H1 (cell line): Measurements from ENCODE around the gene ACP2.

Experiments
- CEBPB ChIP-seq: IDR thresholded peaks from 2 replicates; pipeline ENCODE4 v1.6.1; 2012; ENCODE audit warnings: low read depth, low read length
- EZH2 ChIP-seq: fragments of 200-600 bp; sonication (generic); IDR thresholded peaks from 2 replicates; pipeline ENCODE4 v1.7.1; 2012; ENCODE audit warnings: low read depth, mild to moderate bottlenecking, moderate library complexity, low read length, inconsistent platforms; ENCODE audit not compliant: severe bottlenecking
- HDAC6 ChIP-seq: IDR thresholded peaks from one replicate; pipeline ENCODE4 v1.7.1; 2012; ENCODE audit warnings: low read depth, mild to moderate bottlenecking, inconsistent platforms, low read length, moderate library complexity
- JUN ChIP-seq: IDR thresholded peaks from 2 replicates; pipeline ENCODE4 v1.6.1; 2011; ENCODE audit warnings: low read depth, mild to moderate bottlenecking, improper control_type of control experiment, low read length
- POLR2A ChIP-seq, 2 experiments: IDR thresholded peaks; 1 replicate in 1 of 2; 2 replicates in 1 of 2; pipeline ENCODE4 v1.6.1; 2011; ENCODE audit warnings: low read depth in 2 of 2, low read length in 2 of 2, mild to moderate bottlenecking in 2 of 2; ENCODE audit errors: control extremely low read depth in 1 of 2
- TEAD4 ChIP-seq: IDR thresholded peaks from 2 replicates; pipeline ENCODE4 v1.6.1; 2012; ENCODE audit warnings: low read depth, low read length, inconsistent platforms, mixed read lengths
- TF ChIP-seq, protein P1 (sequence below), 3 experiments: IDR thresholded peaks; 1 replicate in 2 of 3; 2 replicates in 1 of 3; pipeline versions ENCODE4 v1.5.1 to v1.6.1; 2011; ENCODE audit warnings: low read length in 3 of 3, mild to moderate bottlenecking in 3 of 3, inconsistent platforms in 2 of 3, low read depth in 1 of 3, moderate library complexity in 1 of 3; ENCODE audit not compliant: insufficient read depth in 1 of 3; ENCODE audit errors: control extremely low read depth in 1 of 3
- TF ChIP-seq, protein P2 (sequence below): IDR thresholded peaks from 2 replicates; pipeline ENCODE4 v1.6.1; 2012; ENCODE audit warnings: low read length, inconsistent platforms
- TF ChIP-seq, protein P3 (sequence below): IDR thresholded peaks from 2 replicates; pipeline ENCODE4 v1.6.1; 2012; ENCODE audit warnings: inconsistent platforms

DNA sequence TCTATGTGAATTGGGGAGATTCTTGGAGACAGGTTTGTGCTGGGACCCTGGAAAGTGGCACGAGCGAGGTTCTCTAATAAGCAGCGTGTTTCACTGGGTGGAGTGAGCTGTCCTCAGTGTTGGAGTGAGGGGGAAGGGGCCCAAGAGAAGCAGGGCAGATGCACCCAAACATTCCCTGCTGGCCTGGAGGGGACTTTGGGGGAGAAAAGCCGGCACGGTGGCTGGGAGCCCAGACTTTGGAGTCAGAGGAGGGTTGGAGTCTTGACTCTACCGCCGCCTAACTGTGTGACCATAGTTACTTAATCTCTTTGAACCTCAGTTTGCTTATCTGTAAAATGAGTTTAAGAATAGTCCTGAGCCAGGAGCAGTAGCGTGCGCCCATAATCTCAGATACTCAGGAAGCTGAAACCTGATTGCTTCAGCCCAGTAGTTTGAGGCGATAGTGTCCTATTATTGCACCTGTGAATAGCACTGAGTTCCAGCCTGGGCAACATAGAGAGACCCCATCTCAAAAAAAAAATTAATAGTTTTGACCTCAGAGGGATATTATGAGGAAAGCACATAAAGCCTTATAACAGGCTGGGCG is 9.8 kb upstream of the ACP2 start:
- TF ChIP-seq, protein P1, sequence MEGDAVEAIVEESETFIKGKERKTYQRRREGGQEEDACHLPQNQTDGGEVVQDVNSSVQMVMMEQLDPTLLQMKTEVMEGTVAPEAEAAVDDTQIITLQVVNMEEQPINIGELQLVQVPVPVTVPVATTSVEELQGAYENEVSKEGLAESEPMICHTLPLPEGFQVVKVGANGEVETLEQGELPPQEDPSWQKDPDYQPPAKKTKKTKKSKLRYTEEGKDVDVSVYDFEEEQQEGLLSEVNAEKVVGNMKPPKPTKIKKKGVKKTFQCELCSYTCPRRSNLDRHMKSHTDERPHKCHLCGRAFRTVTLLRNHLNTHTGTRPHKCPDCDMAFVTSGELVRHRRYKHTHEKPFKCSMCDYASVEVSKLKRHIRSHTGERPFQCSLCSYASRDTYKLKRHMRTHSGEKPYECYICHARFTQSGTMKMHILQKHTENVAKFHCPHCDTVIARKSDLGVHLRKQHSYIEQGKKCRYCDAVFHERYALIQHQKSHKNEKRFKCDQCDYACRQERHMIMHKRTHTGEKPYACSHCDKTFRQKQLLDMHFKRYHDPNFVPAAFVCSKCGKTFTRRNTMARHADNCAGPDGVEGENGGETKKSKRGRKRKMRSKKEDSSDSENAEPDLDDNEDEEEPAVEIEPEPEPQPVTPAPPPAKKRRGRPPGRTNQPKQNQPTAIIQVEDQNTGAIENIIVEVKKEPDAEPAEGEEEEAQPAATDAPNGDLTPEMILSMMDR (IDR thresholded peaks at IDR 0.05; ENCODE audit: control extremely low read depth in 1 of 3, insufficient read depth in 1 of 3, low read depth in 1 of 3, low read length in 3 of 3) = no peak
- TF ChIP-seq HDAC6 (no peak), JUN (no peak), CEBPB (no peak), POLR2A (IDR thresholded peaks at IDR 0.05; ENCODE audit: control extremely low read depth in 1 of 2, low read depth in 2 of 2, low read length in 2 of 2) (no peak), EZH2 (no peak), TEAD4 (no peak)
- TF ChIP-seq, protein P2, sequence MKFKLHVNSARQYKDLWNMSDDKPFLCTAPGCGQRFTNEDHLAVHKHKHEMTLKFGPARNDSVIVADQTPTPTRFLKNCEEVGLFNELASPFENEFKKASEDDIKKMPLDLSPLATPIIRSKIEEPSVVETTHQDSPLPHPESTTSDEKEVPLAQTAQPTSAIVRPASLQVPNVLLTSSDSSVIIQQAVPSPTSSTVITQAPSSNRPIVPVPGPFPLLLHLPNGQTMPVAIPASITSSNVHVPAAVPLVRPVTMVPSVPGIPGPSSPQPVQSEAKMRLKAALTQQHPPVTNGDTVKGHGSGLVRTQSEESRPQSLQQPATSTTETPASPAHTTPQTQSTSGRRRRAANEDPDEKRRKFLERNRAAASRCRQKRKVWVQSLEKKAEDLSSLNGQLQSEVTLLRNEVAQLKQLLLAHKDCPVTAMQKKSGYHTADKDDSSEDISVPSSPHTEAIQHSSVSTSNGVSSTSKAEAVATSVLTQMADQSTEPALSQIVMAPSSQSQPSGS = no peak
- TF ChIP-seq, protein P3, sequence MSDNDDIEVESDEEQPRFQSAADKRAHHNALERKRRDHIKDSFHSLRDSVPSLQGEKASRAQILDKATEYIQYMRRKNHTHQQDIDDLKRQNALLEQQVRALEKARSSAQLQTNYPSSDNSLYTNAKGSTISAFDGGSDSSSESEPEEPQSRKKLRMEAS = no peak
